ENCODE measurements around the gene SSMEM1.
"Not testable (repeated sequence)": the region's sequence is repeated elsewhere in the genome, so short reads cannot be mapped to it uniquely, and the experiment has no call there.

The SSMEM1 gene

GRCh38 chr7:130231792-130232191 is 24.1 kb downstream of the SSMEM1 start:
- no peak for TF ChIP-seq POLR2AphosphoS5 (IDR thresholded peaks at IDR 0.05; ENCODE audit: low read depth, low read length)
- TF ChIP-seq POLR2A (IDR thresholded peaks at IDR 0.05; ENCODE audit: low read depth, low read length) = no peak
- no peak for TF ChIP-seq TAF1 (IDR thresholded peaks at IDR 0.05; ENCODE audit: borderline replicate concordance, low read depth, low read length)
- FAIRE-seq (no peak), DNase-seq (ENCODE audit: insufficient read length) (no peak)

- TF ChIP-seq POLR2A (IDR thresholded peaks at IDR 0.05; ENCODE audit: low read depth, low read length) (no peak), TAF1 (IDR thresholded peaks at IDR 0.05; ENCODE audit: borderline replicate concordance, low read depth, low read length) (no peak), POLR2AphosphoS5 (IDR thresholded peaks at IDR 0.05; ENCODE audit: low read depth, low read length) (no peak)
- no peak for FAIRE-seq
- no peak for DNase-seq (ENCODE audit: insufficient read length)
Observed at GRCh38 chr7:130232209-130232608, 24.5 kb downstream of the SSMEM1 start.

DNA sequence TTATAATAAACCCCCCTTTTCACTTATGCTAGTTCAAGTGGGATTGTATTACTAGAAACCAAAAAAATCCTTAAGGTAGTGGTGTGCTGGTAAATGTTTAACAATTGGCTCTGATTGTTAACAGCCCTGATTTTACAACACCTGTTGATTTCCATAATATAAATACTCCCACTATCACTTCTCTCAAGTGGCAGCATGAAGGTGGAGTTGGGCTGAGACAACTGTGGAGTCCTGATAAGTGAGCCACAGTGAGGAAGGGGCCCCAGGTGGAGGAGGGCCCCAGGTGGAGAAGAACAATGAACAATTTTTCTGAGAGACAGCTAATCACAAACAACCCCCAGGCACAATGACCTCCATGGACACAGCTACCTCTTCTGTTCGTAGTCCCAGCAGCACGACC is 26.4 kb downstream of the SSMEM1 start:
- TF ChIP-seq POLR2A (IDR thresholded peaks at IDR 0.05; ENCODE audit: low read depth, low read length) (no peak), TAF1 (IDR thresholded peaks at IDR 0.05; ENCODE audit: borderline replicate concordance, low read depth, low read length) (no peak), POLR2AphosphoS5 (IDR thresholded peaks at IDR 0.05; ENCODE audit: low read depth, low read length) (no peak)
- FAIRE-seq (no peak), DNase-seq (ENCODE audit: insufficient read length) (no peak)

GRCh38 chr7:130236361-130236760 is 28.7 kb downstream of the SSMEM1 start:
- not testable (repeated sequence) for DNase-seq (ENCODE audit: insufficient read length); FAIRE-seq

DNA sequence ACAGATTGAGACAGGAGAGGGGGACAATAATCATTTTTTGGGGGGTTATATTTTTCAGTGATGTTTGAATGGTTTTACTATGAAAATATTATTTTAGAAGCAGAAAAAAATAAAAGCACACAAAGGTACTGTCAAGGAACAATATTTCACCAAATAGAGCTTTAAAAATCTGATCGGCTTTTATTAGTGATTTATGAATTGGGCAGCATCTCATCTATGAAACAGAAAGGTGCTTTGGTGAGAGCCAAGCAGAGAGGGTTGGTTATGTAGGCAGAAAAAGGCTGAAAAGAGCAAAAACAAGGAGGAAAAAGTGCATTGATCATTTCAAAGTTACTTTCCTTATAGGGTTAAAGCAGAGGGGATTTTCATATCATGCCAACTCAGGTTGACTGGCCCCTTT is 32.6 kb downstream of the SSMEM1 start:
- TF ChIP-seq POLR2AphosphoS5 (IDR thresholded peaks at IDR 0.05; ENCODE audit: low read depth, low read length) (no peak), TAF1 (IDR thresholded peaks at IDR 0.05; ENCODE audit: borderline replicate concordance, low read depth, low read length) (no peak), POLR2A (IDR thresholded peaks at IDR 0.05; ENCODE audit: low read depth, low read length) (no peak)
- FAIRE-seq = no peak
- DNase-seq (ENCODE audit: insufficient read length) = no peak

DNA sequence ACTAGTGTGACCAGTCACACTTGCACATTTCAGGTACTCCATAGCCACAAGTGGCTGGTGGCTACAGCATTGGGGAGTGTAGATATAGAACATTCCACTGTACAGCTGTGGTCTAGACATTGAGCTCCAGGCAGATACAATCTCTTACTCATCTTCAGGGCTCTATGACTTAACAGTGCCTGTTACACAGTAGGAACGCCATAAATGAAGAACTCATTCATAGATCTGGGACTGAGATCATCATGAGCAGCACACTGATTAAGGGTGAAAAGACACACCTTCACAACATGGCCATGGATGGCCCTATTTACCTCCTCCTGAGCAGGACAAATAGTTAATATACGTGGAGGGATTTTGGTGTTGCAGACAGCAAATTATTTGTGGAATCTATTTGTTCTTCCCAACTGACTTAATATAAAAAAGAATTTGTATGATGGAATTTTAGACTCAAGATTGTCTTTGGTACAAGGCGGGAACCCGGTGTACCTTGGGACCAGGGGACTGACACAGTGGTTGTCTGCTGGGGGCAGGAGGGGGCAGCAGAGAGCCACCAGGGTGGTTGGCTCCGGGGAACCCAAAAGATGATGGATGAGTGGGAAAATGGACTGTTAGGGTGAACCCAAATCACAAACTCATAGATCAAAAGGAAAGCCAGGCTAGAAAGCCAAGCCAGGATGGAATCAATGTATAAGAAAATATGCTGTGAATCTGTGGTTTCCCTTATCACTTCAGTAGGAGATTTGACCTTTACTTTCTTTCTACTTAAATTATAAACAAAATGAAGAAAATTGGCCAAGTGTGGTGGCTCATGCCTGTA is 34.7 kb downstream of the SSMEM1 start:
- TF ChIP-seq POLR2AphosphoS5 (IDR thresholded peaks at IDR 0.05; ENCODE audit: low read depth, low read length) (no peak), POLR2A (IDR thresholded peaks at IDR 0.05; ENCODE audit: low read depth, low read length) (no peak), TAF1 (IDR thresholded peaks at IDR 0.05; ENCODE audit: borderline replicate concordance, low read depth, low read length) (no peak)
- FAIRE-seq = peak; percentile 92
- DNase-seq (ENCODE audit: insufficient read length) = peak; percentile 29

- peak; percentile 50 for FAIRE-seq
Observed at GRCh38 chr7:130243486-130243885, 35.8 kb downstream of the SSMEM1 start.

GRCh38 chr7:130246491-130246890 is 38.8 kb downstream of the SSMEM1 start:
- DNase-seq (ENCODE audit: insufficient read length); FAIRE-seq: not testable (repeated sequence)

More at GRCh38 chr7:130243486-130243885, 35.8 kb downstream of the SSMEM1 start:
- DNase-seq (ENCODE audit: insufficient read length) = not testable (repeated sequence)

- DNase-seq (ENCODE audit: insufficient read length); FAIRE-seq: not testable (repeated sequence)
Observed at GRCh38 chr7:130248842-130249241, 41.2 kb downstream of the SSMEM1 start.

GRCh38 chr7:130249626-130250025 is 42.0 kb downstream of the SSMEM1 start:
- FAIRE-seq = not testable (repeated sequence)

GRCh38 chr7:130254555-130254954 is 46.9 kb downstream of the SSMEM1 start:
- DNase-seq (ENCODE audit: insufficient read length) = no peak
- no peak for TF ChIP-seq POLR2AphosphoS5 (IDR thresholded peaks at IDR 0.05; ENCODE audit: low read depth, low read length)
- TF ChIP-seq TAF1 (IDR thresholded peaks at IDR 0.05; ENCODE audit: borderline replicate concordance, low read depth, low read length) = no peak
- no peak for TF ChIP-seq POLR2A (IDR thresholded peaks at IDR 0.05; ENCODE audit: low read depth, low read length)
- FAIRE-seq = no peak

More at GRCh38 chr7:130249626-130250025, 42.0 kb downstream of the SSMEM1 start:
- DNase-seq (ENCODE audit: insufficient read length) = not testable (repeated sequence)

DNA sequence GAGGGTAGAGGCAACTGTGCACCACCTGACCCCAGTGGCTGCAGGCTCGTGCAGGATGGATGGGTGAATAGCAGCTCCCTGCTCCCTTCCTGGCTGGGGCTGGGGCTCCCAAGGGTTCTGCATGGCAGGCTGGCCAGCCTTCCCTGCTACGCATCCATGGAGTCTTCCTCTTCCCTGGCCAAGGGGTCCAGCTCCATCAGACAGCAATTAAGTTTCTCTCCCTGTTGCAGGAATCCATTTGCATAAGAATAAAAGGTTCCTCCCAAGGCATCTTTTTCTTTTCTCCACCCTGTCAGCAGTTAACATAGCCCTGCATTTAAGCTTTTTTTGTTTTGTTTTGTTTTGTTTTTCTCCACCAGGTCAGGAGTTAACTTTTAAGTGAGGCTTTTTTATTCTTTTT is 49.0 kb downstream of the SSMEM1 start:
- no peak for DNase-seq (ENCODE audit: insufficient read length)

GRCh38 chr7:130258494-130259078 is 50.9 kb downstream of the SSMEM1 start:
- no peak for FAIRE-seq
- DNase-seq (ENCODE audit: insufficient read length) = no peak
- TF ChIP-seq POLR2AphosphoS5 (IDR thresholded peaks at IDR 0.05; ENCODE audit: low read depth, low read length) = no peak
- TF ChIP-seq TAF1 (IDR thresholded peaks at IDR 0.05; ENCODE audit: borderline replicate concordance, low read depth, low read length) = no peak

More for the DNA sequence above, 49.0 kb downstream of the SSMEM1 start:
- FAIRE-seq = no peak
- TF ChIP-seq TAF1 (IDR thresholded peaks at IDR 0.05; ENCODE audit: borderline replicate concordance, low read depth, low read length) = no peak
- no peak for TF ChIP-seq POLR2AphosphoS5 (IDR thresholded peaks at IDR 0.05; ENCODE audit: low read depth, low read length)
- no peak for TF ChIP-seq POLR2A (IDR thresholded peaks at IDR 0.05; ENCODE audit: low read depth, low read length)
